K562 (cell line): ENCODE measurements around the gene PNPLA4.

Experiments used
- CTCF ChIP-seq, 3 experiments: IDR thresholded peaks in 2 of 3; conservative IDR thresholded peaks in 1 of 3; 2 replicates each; pipeline ENCODE4 v1.5.1; 2011 to 2012; ENCODE audit warnings: low read length in 3 of 3, mild to moderate bottlenecking in 3 of 3, control low read depth in 2 of 3, improper control_type of control experiment in 1 of 3, inconsistent platforms in 1 of 3, low read depth in 1 of 3, mixed read lengths in 1 of 3, moderate library complexity in 1 of 3; ENCODE audit not compliant: insufficient read depth in 2 of 3
- ELF4 ChIP-seq: fragments of 450-650 bp; formaldehyde crosslinking; IDR thresholded peaks from 2 replicates; pipeline ENCODE4 v1.4.0; 2022; ENCODE audit warnings: missing genetic modification characterization
- HMG20A ChIP-seq: fragments of 450-650 bp; formaldehyde crosslinking; conservative IDR thresholded peaks from 2 replicates; pipeline ENCODE4 v1.4.0; 2020; ENCODE audit warnings: mild to moderate bottlenecking, mixed read lengths
- KLF16 ChIP-seq: IDR thresholded peaks from 2 replicates; pipeline ENCODE4 v1.6.1; 2016; ENCODE audit warnings: antibody characterized with exemption
- MAFK ChIP-seq: IDR thresholded peaks from 2 replicates; pipeline ENCODE4 v1.6.1; 2011; ENCODE audit warnings: low read length, improper control_type of control experiment
- POLR2A ChIP-seq: fragments of 450-650 bp; conservative IDR thresholded peaks from 2 replicates; pipeline ENCODE4 v1.6.1; 2016
- RB1 ChIP-seq: fragments of 450-650 bp; IDR thresholded peaks from 2 replicates; pipeline ENCODE4 v1.6.1; 2017; ENCODE audit warnings: low read depth, mild to moderate bottlenecking
- STAT5A ChIP-seq: IDR thresholded peaks from 2 replicates; pipeline ENCODE4 v1.6.1; 2012; ENCODE audit warnings: low read length, inconsistent platforms, borderline replicate concordance
- ZNF146 ChIP-seq: IDR thresholded peaks from one replicate; pipeline ENCODE4 v1.6.1; 2018; ENCODE audit warnings: missing compliant biosample characterization; ENCODE audit not compliant: unreplicated experiment
- ZNF174 ChIP-seq: fragments of 250-450 bp; sonication (Bioruptor Pico); IDR thresholded peaks from 2 replicates; pipeline ENCODE4 v1.4.0; 2020; ENCODE audit warnings: mild to moderate bottlenecking
- ZNF407 ChIP-seq: fragments of 450-650 bp; IDR thresholded peaks from 2 replicates; pipeline ENCODE4 v1.6.1; 2016; ENCODE audit warnings: low read depth

GRCh38 chrX:7934026-7934425, 6.8 kb upstream of the PNPLA4 start:
- TF ChIP-seq CTCF (IDR thresholded peaks at IDR 0.05 in 2 of 3, conservative IDR thresholded peaks at IDR 0.05 in 1 of 3; ENCODE audit: insufficient read depth in 2 of 3, low read depth in 1 of 3, low read length in 3 of 3) (no peak), RB1 (no peak), ZNF174 (CRISPR knock-in tag) (no peak), STAT5A (no peak), ZNF407 (no peak), KLF16 (no peak), ZNF146 (CRISPR knock-in tag) (no peak), POLR2A (no peak), HMG20A (CRISPR knock-in tag) (no peak), MAFK (no peak), ELF4 (CRISPR knock-in tag) (no peak)
